GM21390 (cell line): Measurements from ENCODE around the gene VPS8.
A peak's percentile ranks its signal among the peaks of the same experiment; 100 is the strongest.
"Not testable (repeated sequence)": the region's sequence is repeated elsewhere in the genome, so short reads cannot be mapped to it uniquely, and the experiment has no call there.

Source experiments
- ATAC-seq: cut with Tn5 transposase; IDR thresholded peaks from one replicate; pipeline ENCODE4 v1.9.1; 2021; ENCODE audit not compliant: unreplicated experiment

VPS8 gene

DNA sequence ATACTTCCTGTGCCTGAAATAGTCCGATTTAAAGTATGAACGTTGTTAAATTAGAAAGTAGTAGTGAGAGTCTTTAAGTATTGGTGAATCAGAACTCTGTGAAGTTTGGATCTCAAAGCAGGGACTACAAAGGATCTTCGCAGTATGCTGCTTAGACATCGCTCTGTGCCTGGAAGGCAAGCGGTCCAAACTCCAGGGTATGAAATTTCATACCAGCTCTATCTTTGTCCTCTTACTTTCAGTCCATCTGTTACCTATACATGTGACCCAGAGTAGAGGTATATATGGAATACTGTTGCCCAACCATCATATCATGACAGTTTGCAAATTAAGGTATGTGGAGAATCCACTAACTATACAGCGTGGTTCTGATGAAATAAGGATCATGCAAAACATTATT, 34.5 kb downstream of the VPS8 start:
- no peak for ATAC-seq

DNA sequence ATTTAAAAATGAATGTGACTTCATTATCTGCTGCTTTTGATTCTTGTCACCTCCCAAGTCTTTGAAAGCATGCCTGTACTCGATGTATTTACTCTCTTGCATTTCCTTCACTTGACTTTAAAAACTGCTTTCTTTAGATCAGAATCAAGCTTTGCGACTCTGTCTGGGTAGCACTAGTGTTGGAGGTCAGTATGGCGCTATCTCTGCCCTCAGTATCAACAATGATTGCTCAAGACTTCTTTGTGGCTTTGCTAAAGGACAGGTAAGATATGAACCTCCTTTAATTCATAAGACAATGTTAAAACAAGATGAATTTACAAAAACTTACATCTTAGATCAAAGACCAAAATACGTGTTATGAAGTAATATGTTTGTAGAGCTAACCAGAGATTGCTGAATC, 37.0 kb downstream of the VPS8 start:
- no peak for ATAC-seq

- ATAC-seq, result no peak
Observed at GRCh38 chr3:184850201-184850600, 38.2 kb downstream of the VPS8 start.

- no peak for ATAC-seq
Observed at GRCh38 chr3:184857099-184857498, 45.1 kb downstream of the VPS8 start.

DNA sequence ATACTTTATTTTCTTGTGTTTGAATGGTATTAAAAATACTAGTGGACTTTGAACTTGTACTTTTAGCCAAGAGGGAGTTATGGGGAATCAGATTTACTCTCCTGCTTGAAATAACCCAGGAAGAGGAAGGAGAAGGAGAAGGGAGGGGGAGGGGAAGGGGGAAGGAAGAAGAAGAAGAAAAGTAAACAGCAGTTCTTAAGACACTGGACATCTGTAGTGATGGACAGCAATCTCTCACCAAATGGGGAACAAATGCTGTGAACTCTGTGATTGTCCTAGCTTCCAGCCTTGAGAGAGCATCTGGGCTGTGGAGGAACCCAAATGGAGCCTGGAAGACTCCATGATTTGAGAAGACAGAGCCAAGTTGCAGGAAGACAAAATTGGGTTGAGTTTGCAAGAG, 52.0 kb downstream of the VPS8 start:
- no peak for ATAC-seq

- ATAC-seq, result no peak
Observed at GRCh38 chr3:184868477-184868876, 56.5 kb downstream of the VPS8 start.

- no peak for ATAC-seq
Observed at GRCh38 chr3:184872200-184872599, 60.2 kb downstream of the VPS8 start.

DNA sequence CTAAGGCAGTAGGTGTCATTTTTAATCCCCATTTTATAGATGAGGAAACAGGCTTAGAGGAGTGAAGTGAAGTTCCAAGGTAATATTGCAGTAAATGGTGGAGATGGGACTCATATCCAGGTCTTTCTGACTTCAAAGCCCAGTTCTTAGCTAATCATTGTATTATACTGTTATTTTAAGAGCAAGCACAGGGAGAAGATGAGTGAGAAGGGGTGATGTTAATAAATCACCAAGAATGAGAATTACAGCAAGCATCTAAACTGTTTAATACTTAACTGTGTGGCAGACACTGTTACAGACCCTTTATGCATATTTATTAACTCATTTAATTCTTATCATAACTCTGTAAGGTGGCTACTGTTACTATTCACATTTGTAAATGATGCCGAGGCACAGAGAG, 61.2 kb downstream of the VPS8 start:
- ATAC-seq, result no peak

GRCh38 chr3:184874709-184875644, 63.0 kb downstream of the VPS8 start:
- no peak for ATAC-seq

DNA sequence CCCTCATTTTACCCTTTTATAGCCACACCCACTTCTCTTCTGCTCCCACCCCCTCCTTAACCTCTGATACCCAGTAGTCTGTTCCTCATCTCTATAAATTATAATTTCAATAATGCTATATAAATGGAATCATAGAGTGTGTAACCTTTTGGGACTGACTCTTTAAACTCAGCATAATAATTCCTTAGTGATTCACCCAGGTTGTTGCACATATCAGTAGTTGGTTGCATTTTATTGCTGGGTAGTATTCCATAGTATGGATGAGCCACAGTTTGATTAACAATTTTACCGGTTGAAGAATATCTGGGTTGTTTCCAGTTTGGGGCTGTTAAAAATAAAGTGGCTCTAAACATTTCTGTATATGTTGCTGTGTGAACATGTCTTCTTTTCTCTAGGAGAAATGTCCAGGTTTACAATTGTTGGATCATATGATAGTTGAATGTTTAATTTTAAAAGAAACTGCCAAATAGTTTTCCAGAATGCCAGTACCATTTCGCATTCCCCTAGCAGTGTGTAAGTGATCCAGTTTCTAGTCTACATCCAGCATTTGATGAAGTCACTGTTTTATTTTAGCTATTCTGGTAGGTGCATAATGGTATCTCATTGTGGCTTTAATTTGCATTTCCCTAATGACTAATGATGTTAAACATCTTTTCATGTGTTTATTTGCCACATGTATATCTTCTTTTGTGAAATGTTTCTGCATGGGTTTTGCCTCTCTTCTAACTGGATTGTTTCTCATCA, 68.5 kb downstream of the VPS8 start:
- ATAC-seq, result no peak

DNA sequence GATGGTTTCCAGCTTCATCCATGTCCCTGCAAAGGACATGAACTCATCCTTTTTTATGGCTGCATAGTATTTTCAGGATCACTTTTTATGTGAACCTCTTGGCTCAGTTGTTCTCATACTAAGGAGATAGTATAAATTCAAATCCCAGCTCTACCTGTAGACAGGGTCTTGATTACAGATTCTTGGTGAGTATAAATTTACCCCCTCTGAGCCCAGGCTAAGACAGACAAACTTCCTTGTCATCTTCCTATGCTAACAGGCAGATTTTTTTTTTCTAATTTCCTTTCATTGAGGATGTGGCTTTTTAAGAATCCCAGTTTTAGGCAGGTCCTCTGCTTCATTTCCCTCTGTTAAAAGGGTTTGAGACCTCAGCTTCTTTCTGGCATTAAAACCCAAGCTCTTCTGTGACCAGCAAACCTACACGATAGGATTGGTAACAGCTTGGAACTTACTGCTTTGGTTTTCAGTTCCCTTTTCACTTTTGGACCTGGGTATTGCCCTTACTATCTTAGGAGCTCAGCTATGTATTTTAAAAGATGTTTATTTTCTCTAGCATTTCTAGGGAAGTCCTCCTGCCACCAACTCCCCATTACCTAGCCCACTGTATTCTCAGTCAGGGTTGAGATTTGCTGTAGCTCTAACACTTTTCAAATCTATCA, 72.5 kb downstream of the VPS8 start:
- ATAC-seq, result peak; percentile 97

GRCh38 chr3:184885112-184885511, 73.1 kb downstream of the VPS8 start:
- no peak for ATAC-seq

- ATAC-seq, result no peak
Observed at GRCh38 chr3:184887574-184887973, 75.6 kb downstream of the VPS8 start.

DNA sequence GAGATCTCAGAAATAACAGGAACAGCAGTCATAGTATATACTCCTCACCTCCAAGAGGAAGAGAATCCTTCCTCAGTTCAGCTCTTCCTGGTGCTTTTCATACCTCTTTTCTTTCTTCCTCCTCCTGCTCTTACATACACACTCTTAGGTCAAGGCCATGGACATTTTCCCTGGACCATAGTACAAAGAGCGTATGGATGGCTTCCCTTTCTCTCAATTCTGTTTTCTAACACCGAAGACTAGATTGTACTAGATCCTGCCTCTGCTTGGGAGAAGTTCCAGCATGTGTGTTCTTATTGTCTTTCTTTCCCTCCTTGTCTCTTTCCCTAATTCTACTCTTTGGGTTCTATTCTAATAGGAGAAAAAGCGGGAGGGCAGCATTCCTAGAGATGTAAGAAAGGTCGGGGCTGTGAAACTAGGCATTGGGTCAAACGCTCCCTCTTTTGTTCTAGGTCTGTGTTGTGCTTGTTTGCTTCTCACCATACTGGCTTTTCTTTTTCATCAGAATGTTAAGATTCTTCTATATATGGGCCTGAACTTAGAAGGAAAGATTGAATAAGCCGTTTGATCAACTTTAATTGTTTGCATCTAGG, 77.4 kb downstream of the VPS8 start:
- ATAC-seq, result no peak

GRCh38 chr3:184894051-184894450, 82.1 kb downstream of the VPS8 start:
- no peak for ATAC-seq

- no peak for ATAC-seq
Observed at GRCh38 chr3:184895350-184895749, 83.4 kb downstream of the VPS8 start.

GRCh38 chr3:184896336-184896735, 84.4 kb downstream of the VPS8 start:
- no peak for ATAC-seq

- ATAC-seq, result no peak
Observed at GRCh38 chr3:184899953-184900595, 88.1 kb downstream of the VPS8 start.

DNA sequence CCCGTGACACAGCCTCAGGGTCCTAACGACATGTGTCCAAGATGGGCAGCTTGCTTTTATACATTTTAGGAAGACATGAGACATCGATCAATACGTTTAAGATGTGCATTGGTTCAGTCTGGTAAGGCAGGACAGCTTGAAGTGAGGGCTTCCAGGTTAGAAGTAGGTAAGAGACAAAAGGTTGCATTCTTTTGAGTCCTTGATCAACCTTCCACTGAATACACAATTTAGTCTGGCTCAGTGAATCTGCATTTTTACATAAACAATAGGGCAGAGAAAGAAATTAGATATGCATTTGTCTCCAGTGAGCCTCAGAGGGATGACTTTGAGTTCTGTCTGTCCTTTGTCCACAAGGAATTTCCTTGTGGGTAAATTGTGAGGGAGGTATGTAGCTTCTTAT, 95.1 kb downstream of the VPS8 start:
- not testable (repeated sequence) for ATAC-seq

GRCh38 chr3:184907681-184908649, 96.0 kb downstream of the VPS8 start:
- no peak for ATAC-seq
